ENCODE results near the gene ZBTB11.
"Not testable (repeated sequence)": the region's sequence is repeated elsewhere in the genome, so short reads cannot be mapped to it uniquely, and the experiment has no call there.

The ZBTB11 gene, protein sequence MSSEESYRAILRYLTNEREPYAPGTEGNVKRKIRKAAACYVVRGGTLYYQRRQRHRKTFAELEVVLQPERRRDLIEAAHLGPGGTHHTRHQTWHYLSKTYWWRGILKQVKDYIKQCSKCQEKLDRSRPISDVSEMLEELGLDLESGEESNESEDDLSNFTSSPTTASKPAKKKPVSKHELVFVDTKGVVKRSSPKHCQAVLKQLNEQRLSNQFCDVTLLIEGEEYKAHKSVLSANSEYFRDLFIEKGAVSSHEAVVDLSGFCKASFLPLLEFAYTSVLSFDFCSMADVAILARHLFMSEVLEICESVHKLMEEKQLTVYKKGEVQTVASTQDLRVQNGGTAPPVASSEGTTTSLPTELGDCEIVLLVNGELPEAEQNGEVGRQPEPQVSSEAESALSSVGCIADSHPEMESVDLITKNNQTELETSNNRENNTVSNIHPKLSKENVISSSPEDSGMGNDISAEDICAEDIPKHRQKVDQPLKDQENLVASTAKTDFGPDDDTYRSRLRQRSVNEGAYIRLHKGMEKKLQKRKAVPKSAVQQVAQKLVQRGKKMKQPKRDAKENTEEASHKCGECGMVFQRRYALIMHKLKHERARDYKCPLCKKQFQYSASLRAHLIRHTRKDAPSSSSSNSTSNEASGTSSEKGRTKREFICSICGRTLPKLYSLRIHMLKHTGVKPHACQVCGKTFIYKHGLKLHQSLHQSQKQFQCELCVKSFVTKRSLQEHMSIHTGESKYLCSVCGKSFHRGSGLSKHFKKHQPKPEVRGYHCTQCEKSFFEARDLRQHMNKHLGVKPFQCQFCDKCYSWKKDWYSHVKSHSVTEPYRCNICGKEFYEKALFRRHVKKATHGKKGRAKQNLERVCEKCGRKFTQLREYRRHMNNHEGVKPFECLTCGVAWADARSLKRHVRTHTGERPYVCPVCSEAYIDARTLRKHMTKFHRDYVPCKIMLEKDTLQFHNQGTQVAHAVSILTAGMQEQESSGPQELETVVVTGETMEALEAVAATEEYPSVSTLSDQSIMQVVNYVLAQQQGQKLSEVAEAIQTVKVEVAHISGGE

GRCh38 chr3:101676765-101677435 is at the start of gene ZBTB11:
ZBTB11 (minus strand) TSS chr3:101677132; CDS start chr3:101676914, 218 bp downstream.
- DNase-seq, result peak; percentile 100

- no peak for DNase-seq
Measured at GRCh38 chr3:101725890-101726275, 49.0 kb upstream of the ZBTB11 start.

DNA sequence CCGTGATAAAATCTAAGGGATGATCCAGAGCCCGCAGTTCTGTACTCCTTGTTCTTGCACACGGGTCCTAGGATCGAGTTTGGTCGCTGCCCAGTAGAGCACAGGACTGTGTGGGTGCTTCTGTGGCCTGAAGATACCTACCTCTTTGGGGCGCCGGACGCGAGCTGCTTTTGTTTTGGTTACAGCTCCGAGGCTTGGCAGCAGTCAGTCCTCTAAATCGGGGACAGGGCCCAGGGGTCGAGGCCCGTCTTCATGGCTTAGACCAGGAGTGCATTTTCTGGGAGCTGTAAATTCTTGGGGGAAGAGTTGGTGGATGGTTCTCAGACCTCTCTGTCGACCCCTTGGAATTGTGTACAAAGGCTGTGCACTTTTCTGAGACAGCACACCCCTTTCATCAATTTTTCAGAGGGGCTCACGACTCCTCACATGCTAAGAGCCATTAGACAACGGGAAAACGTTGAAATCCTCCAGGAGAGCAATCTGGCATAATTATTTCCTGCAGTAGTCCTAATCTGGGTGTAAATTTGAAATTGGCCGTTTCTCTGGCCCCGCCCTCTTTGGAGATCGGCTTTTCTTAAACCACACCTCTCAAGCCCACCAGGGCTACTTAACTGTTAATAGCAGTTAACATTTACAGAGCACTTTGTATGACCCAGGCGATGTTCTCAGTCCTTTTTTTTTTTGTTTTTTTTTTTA is 48.4 kb upstream of the ZBTB11 start:
- no peak for DNase-seq

GRCh38 chr3:101724329-101725193 is 47.6 kb upstream of the ZBTB11 start, which contains the start of gene CEP97:
CEP97 (plus strand) TSS chr3:101724614; CDS start chr3:101724677, 63 bp downstream.
- DNase-seq, result peak; percentile 94

DNA sequence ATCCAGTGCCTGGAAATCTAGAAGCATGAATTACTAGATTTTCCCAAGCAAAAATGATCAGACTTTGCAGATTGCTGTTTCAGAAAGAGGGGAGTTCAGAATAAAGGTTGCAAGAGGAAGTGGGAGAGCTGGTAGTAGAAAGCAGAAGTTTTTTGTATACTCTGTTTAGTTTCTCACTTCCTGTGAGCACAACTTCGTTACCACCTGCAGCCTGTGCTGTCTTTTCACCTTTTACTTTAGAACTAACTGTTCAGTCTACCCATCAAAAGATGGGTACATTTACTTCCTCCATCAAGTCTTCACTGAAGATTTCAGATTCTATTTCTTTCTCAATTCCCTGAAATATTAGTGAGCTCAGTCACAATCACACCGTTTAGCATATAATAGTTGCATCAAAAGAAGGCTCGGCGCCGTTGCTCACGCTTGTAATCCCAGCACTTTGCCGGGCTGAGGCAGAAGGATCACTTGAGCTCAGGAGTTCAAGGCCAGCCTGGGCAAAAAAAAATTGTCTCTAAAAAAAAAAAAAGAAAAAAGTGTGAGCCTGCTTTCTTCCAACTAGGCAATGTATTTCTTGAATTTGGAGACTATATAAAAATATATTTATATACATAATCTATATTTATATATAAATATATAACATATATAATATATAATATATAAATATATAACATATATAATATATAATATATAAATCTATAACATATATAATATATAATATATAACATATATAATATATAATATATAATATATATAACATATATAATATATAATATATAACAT is 45.7 kb upstream of the ZBTB11 start:
- peak; percentile 33 for DNase-seq

GRCh38 chr3:101720851-101721840 is 44.2 kb upstream of the ZBTB11 start:
- DNase-seq, result no peak

DNA sequence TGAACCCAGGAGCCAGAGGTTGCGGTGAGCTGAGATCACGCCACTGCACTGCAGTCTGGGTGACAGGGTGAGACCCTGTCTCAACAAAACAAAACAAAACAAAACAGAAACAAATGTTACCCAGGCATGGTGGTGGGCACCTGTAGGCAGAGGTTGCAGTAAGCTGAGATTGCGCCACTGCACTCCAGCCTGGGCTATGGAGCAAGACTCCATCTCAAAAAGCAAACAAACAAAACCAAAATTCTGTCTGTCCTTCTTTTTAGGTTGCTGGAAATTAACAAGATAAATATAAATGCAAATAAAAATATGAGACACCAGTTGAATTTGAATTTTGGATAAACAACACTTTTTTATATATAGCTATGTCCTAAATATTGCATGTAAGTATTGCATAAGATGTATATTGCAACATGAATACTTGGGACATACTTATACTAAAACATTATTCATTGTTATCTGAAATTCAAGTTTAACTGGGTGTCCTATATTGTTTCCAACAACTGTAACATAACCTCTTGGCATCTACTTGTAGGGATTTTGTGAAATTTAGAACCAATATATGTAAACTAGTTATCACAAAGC is 42.8 kb upstream of the ZBTB11 start:
- DNase-seq, result peak; percentile 65

- DNase-seq, result no peak
Measured at GRCh38 chr3:101718455-101718854, 41.5 kb upstream of the ZBTB11 start.

GRCh38 chr3:101709126-101709525 is 32.2 kb upstream of the ZBTB11 start:
- no peak for DNase-seq

DNA sequence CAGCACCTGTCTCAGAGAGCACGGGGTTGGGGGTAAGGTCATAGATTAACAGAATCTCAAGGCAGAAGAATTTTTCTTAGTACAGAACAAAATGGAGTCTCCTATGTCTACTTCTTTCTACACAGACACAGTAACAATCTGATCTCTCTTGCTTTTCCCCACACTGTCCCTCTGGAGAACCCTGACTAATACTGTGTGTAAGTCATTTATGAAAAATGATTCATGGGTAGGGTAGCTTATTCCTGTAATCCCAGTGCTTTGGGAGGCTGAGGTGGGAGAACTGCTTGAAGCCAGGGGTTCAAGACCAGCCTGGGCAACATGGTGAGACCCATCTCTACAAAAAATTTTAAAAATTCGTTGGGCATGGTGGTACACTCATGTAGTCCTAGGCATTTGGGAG is 27.7 kb upstream of the ZBTB11 start:
- DNase-seq, result not testable (repeated sequence)

DNA sequence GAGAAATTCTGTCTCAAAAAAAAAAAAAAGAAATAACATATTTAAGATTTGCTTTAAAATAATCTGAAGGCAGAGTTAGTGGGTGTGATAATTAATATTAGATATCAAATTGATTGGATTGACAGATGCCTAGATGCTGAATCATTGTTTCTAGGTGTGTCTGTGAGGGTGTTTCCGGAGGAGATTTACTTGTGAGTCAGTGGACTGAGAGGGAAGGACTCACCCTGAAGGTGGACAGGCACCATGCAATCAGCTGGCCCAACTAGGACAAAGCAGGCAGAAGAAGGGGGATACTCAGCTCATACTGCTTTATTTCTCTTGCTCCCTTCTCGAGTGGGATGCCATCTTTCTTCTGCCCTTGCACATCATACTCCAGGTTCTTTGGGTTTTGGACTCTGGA is 26.2 kb upstream of the ZBTB11 start:
- no peak for DNase-seq

GRCh38 chr3:101702726-101703125 is 25.8 kb upstream of the ZBTB11 start:
- DNase-seq, result no peak

DNA sequence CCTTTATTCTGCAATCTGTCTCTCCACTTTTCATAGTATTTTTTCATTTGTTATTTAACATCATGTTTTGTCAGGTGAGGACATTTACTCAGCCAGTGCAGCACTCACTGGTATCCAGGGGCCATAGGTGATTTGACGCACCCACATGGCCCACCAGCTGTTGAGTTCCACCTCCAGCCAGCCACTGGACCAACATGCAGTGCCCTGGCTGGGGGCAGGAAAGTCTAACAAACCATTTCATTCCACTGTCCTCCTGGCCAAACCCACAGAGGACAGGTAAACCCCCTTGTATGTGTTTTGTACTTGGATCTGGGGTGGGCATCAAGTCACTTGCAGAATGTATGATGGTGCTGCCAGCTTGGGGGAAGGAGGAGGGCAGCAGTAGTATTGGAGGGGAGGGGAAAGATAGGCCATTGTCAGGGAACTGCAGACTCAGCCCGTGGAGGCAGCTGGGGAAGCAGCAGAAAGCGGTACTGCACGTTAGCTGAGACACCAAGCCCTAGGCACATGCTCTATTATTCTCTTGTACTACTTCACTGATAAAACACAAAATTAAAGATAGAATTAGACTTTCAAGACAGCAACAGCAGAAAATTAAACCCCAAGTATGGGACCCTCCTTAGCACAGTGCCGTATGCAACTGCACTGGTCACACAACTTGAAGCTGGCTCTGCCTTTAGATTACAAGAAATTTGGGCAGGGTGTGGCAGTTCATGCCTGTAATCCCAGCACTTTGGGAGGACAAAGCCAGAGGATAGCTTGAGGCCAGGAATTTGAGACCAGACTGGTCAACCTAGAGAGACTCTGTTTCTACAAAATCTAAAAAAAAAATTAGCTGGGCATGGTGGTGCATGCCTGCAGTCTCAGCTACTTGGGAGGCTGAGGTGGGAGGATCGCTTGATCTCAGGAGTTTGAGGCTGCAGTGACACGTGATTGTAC is 25.0 kb upstream of the ZBTB11 start:
- no peak for DNase-seq

DNA sequence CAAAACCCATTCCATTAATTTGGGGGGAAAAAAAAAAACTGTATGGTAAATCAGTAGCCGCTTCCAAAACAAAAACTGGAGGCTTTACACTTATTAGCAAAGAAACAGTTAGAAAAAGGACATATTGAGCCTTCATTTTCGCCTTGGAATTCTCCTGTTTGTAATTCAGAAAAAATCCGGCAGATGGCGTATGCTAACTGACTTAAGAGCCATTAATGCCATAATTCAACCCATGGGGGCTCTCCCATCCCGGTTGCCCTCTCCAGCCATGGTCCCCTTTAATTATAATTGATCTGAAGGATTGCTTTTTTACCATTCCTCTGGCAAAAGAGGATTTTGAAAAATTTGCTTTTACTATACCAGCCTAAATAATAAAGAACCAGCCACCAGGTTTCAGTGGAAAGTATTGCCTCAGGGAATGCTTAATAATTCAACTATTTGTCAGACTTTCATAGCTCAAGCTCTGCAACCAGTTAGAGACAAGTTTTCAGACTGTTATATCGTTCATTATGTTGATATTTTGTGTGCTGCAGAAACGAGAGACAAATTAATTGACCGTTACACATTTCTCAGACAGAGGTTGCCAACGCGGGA is 18.9 kb upstream of the ZBTB11 start:
- DNase-seq, result peak; percentile 76

DNA sequence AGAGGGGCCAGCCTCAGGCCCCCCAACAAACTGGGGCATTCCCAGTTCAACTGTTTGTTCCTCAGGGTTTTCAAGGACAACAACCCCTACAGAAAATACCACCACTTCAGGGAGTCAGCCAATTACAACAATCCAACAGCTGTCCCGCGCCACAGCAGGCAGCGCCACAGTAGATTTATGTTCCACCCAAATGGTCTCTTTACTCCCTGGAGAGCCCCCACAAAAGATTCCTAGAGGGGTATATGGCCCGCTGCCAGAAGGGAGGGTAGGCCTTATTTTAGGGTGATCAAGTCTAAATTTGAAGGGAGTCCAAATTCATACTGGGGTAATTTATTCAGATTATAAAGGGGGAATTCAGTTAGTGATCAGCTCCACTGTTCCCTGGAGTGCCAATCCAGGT is 17.9 kb upstream of the ZBTB11 start:
- DNase-seq, result not testable (repeated sequence)

GRCh38 chr3:101693540-101693939 is 16.6 kb upstream of the ZBTB11 start:
- peak; percentile 53 for DNase-seq

Data from inflammatory macrophage treated with lipopolysaccharide for 4 hours (primary cell).